AG04450 (cell line): ENCODE data around the gene MUC6. TPM values are rescaled to one million over a fixed set of nuclear protein-coding genes. Genes with fewer than 3 reads are reported as not detected.

Source experiments
- CTCF ChIA-PET: fragments of 300-600, 350-600 bp; formaldehyde crosslinking; extraction: SDS; loops from one replicate; lab custom pipeline; 2022; ENCODE audit warnings: antibody characterized with exemption, inconsistent platforms; lab: Charles Lee
- POLR2A ChIA-PET: fragments of 350-600 bp; formaldehyde crosslinking; extraction: SDS; loops from one replicate; lab custom pipeline; 2021; ENCODE audit warnings: antibody characterized with exemption, inconsistent platforms; lab: Yijun Ruan, JAX
- DNase-seq: peaks from one replicate; pipeline ENCODE4 v3.0.0-alpha.2; 2011; ENCODE audit warnings: low read depth, low spot score
- H3K27ac ChIP-seq: one replicate; pipeline ENCODE4 v1.5.1; 2012; ENCODE audit warnings: low read depth, low read length, control low read depth
- H3K27me3 ChIP-seq: one replicate; pipeline ENCODE4 v1.6.0; 2012; ENCODE audit warnings: low read length; ENCODE audit not compliant: control insufficient read depth, insufficient read depth
- H3K4me3 ChIP-seq: 2 replicates; pipeline ENCODE4 v1.5.1; 2011; ENCODE audit warnings: mild to moderate bottlenecking, low read depth, low read length, control low read depth
- H3K9me3 ChIP-seq: 2 replicates; pipeline ENCODE4 v1.5.1; 2012; ENCODE audit warnings: low read length; ENCODE audit not compliant: control insufficient read depth, insufficient read depth
- polyA plus RNA-seq: library from polyadenylated mRNA; depleted of rRNA; stranded (reverse); fragments of >200 nt; gene quantifications from 2 replicates; pipeline ENCODE4 v1.2.3, GENCODE V29; 2011
- TF ChIP-seq, protein P1 (sequence below): IDR thresholded peaks from 2 replicates; pipeline ENCODE4 v1.5.1; 2011; ENCODE audit warnings: low read depth, low read length, control low read depth, inconsistent platforms

Gene MUC6
- polyA plus RNA-seq, 1 experiment, result not detected

DNA sequence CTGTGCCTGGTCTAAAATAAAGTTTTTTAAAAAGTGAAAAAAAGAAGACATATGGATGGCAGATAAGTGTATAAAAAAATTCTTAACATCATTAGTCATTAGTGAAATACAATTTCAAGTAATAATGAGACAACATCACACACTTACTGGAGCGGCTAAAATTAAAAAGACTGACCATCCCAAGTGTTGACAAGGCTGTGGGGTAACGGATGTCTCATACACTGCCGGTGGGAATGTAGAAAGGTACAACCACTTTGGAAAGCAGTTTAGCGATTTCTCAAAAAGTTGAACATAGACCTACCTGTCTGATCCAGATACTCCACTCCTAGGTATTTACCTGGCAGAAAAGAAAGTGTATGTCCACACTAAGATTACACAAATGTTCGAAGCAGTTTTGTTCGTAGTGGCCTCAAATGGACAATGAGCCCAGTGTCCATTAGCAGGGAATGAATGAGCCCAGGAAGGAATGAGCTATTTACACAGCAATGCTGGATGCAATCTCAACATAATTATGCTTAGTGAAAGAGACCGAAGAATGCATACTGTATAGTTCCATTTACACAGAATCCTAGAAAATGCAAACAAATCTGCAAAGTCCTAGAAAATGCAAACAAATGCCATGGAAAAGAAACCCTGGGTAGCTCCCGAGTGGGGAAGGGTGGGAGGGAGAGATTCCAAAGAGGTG, 31.4 kb upstream of the MUC6 start:
- Histone ChIP-seq H3K27ac (no peak overlapping the region), H3K27me3 (peaks cover 2% of the 10 kb centered on the region), H3K9me3 (peaks cover 5% of the 10 kb centered on the region; the same call in 1 of the 2 replicates), H3K4me3 (no peak overlapping the region)
- no peak for DNase-seq
- TF ChIP-seq, protein P1, sequence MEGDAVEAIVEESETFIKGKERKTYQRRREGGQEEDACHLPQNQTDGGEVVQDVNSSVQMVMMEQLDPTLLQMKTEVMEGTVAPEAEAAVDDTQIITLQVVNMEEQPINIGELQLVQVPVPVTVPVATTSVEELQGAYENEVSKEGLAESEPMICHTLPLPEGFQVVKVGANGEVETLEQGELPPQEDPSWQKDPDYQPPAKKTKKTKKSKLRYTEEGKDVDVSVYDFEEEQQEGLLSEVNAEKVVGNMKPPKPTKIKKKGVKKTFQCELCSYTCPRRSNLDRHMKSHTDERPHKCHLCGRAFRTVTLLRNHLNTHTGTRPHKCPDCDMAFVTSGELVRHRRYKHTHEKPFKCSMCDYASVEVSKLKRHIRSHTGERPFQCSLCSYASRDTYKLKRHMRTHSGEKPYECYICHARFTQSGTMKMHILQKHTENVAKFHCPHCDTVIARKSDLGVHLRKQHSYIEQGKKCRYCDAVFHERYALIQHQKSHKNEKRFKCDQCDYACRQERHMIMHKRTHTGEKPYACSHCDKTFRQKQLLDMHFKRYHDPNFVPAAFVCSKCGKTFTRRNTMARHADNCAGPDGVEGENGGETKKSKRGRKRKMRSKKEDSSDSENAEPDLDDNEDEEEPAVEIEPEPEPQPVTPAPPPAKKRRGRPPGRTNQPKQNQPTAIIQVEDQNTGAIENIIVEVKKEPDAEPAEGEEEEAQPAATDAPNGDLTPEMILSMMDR, result no peak
- ChIA-PET POLR2A (interaction anchor here (0.5 kb wide), 1 partner anchor 211 kb away, joined by 3 read pairs; no protein-coding TSS in a partner anchor), CTCF (no interaction called here)

DNA sequence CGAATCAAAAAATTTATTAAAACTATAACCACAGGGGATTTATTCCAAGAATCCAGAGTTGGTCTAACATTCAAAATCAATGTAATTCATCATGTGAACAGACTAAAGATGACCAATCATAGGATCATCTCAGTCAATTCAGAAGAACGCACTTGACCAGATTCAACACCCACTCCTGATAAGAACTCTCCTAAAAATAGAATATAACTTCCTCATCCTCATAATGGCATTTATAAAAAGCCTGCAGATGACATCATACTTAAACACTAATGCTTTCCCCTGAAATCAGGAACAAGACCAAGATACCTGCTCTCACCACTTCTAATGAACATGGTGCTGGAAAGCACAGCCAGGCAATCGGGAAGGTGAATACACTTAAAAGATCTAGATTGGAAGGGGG, 27.6 kb upstream of the MUC6 start:
- Histone ChIP-seq H3K4me3 (no peak overlapping the region), H3K9me3 (peaks cover 6% of the 10 kb centered on the region; the same call in 1 of the 2 replicates), H3K27ac (no peak overlapping the region), H3K27me3 (peaks cover 2% of the 10 kb centered on the region)
- TF ChIP-seq, protein P1, result no peak
- ChIA-PET CTCF (no interaction called here), POLR2A (no interaction called here)
- no peak for DNase-seq

DNA sequence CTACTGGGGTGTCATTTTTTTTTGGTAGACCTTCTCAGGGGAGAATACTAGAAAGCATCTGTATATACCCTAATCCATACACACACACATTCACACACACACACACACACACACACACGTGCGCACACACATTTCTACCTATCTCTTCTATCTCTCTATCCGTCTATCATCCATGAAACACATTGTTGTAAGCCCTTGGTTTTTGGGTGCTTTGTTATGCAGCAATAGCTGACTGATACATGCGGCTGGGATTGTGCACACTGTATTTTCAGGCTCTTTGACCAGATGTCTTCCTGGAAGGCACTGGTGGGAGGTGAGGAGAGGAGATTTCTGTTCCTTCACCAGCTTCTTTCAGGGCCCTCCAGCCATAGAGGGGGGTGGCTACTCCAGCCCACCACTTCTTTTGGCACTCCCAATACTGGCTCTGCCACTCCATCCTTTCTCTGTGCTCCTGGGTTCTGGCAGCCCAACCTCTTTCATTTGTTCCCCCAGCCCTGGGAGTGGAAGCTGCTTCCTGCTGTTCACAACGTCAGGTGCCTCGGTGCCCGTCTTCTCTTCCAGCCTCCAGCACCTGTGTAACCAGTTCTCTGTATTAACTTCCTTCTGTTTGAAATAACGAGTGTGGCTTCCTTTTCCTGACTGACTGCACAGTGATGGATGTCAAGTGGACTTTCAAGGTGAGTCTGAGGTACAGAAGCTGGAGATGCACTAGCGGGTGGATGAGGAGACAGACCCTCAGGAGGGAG, 25.7 kb upstream of the MUC6 start:
- H3K4me3 ChIP-seq, result no peak overlapping the region
- H3K9me3 ChIP-seq, result peaks cover 6% of the 10 kb centered on the region
- TF ChIP-seq, protein P1, result no peak
- H3K27me3 ChIP-seq, result no peaks in the 10 kb centered on the region
- ChIA-PET POLR2A (no interaction called here), CTCF (interaction anchor here (2.0 kb wide), 1 partner anchor 11 kb away, joined by 6 read pairs; no protein-coding TSS in a partner anchor)
- no peak for DNase-seq
- H3K27ac ChIP-seq, result no peak overlapping the region

DNA sequence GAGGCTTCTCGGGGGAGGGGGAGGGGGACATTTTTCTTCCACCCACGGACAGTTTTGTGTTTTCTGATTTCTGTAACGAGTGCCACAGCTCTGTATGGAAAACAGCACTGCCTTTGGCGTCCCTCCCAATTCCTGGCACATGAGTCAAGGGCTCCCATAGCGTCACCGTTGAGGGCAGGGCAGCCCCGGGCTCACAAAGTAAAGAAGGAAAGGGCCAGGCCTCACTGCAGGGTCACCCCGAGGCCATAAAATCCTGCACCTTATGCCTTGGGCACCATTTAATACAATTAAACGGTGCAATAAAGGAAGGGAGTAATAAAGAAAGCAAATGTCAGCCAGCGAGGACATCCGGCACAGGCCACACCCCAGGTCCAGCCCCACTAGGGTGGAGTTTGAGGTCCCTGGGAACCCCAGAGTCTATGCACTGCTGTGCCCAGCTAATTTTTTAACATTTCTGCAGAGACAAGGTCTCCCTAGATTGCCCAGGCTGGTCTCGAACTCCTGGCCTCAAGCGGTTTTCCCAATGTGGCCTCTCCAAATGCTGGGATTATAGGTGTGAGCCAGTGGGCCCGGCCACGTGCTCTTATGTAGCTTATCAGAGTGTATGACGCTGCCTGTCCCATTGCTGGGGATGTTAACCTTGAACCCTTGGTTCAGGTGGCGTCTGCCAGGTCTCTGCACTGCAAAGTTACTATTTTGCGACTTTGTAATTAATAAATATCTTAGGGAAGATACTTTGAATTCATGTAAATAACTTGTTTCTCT, 24.5 kb upstream of the MUC6 start:
- Histone ChIP-seq H3K27me3 (peaks cover 3% of the 10 kb centered on the region), H3K9me3 (peaks cover 6% of the 10 kb centered on the region), H3K4me3 (no peak overlapping the region), H3K27ac (no peak overlapping the region)
- ChIA-PET POLR2A (interaction anchor here (0.6 kb wide), 1 partner anchor 278 kb away, joined by 3 read pairs; no protein-coding TSS in a partner anchor), CTCF (interaction anchor here (2.0 kb wide), 1 partner anchor 10 kb away, joined by 6 read pairs; no protein-coding TSS in a partner anchor)
- TF ChIP-seq, protein P1, result no peak
- no peak for DNase-seq
